Measurements from ENCODE around the gene HOXB9.

GRCh38 chr17:48649741-48650140 lies 23.6 kb upstream of the HOXB9 start:
- TF ChIP-seq POLR2AphosphoS5 (IDR thresholded peaks at IDR 0.05; ENCODE audit: low read depth) (no peak), CTCF (conservative IDR thresholded peaks at IDR 0.05; ENCODE audit: low read depth in 2 of 2) (no peak), NANOG (IDR thresholded peaks at IDR 0.05; ENCODE audit: borderline replicate concordance) (no peak), EZH2 (IDR thresholded peaks at IDR 0.05; ENCODE audit: low read depth, unreplicated experiment) (no peak), EZH2phosphoT487 (IDR thresholded peaks at IDR 0.05; ENCODE audit: unreplicated experiment) (no peak), ETS1 (IDR thresholded peaks at IDR 0.05) (no peak), STAT1 (IDR thresholded peaks at IDR 0.05; ENCODE audit: unreplicated experiment) (no peak), CREB1 (CRISPR knock-in tag; IDR thresholded peaks at IDR 0.05; ENCODE audit: low read depth) (no peak), JUNB (IDR thresholded peaks at IDR 0.05; ENCODE audit: unreplicated experiment) (no peak)
- TF ChIP-seq, protein P1, sequence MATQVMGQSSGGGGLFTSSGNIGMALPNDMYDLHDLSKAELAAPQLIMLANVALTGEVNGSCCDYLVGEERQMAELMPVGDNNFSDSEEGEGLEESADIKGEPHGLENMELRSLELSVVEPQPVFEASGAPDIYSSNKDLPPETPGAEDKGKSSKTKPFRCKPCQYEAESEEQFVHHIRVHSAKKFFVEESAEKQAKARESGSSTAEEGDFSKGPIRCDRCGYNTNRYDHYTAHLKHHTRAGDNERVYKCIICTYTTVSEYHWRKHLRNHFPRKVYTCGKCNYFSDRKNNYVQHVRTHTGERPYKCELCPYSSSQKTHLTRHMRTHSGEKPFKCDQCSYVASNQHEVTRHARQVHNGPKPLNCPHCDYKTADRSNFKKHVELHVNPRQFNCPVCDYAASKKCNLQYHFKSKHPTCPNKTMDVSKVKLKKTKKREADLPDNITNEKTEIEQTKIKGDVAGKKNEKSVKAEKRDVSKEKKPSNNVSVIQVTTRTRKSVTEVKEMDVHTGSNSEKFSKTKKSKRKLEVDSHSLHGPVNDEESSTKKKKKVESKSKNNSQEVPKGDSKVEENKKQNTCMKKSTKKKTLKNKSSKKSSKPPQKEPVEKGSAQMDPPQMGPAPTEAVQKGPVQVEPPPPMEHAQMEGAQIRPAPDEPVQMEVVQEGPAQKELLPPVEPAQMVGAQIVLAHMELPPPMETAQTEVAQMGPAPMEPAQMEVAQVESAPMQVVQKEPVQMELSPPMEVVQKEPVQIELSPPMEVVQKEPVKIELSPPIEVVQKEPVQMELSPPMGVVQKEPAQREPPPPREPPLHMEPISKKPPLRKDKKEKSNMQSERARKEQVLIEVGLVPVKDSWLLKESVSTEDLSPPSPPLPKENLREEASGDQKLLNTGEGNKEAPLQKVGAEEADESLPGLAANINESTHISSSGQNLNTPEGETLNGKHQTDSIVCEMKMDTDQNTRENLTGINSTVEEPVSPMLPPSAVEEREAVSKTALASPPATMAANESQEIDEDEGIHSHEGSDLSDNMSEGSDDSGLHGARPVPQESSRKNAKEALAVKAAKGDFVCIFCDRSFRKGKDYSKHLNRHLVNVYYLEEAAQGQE (IDR thresholded peaks at IDR 0.05; ENCODE audit: unreplicated experiment): no peak
